ENCODE data around the gene RTL10.

Gene RTL10

DNA sequence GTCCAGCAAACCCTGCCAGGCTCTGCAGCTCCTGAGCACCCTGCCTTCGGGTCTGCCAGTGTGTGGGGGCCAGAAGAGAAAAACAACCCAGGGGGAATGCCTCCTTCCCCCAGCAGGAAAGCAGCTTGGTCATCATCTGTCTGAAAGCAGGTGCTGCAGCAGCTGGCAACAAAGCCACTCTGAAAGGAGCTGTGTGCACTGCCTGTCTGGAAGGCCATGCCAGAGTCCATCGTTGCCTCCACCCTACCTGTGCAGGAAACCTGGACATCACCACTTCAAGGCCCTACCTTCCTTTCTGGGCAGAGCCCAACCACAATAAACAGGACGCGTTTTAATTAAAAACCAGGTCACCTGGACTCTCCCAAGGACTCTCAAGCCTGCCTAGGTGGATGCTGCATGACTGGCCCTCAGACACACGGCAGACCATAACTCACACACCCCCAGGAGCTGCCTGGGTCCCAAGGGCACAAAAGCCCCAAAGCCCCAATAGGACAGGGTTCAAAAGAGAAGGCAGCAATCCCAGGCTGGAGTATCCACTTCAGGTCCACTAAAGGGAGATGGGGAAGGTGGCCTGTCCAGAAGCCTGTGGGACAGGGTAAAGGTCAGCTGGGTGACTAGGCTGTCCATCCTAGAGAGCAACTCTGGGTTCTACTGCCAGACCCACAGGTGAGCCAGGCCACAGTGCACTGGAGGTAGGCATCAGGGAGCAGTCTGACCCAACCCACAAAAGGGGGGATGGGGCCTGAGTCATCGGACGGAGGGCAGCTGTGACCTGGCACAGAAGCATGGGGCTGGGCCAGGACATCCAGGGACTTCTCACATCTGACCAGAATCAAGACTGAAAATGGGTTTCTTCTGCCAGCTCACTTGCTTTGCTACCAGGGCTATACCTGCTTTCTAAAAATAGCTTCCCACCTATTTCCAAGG is 6.1 kb downstream of the RTL10 start:
- TF ChIP-seq SIN3A (IDR thresholded peaks at IDR 0.05; ENCODE audit: borderline replicate concordance, insufficient read depth, low read length) (no peak), POLR2AphosphoS5 (IDR thresholded peaks at IDR 0.05; ENCODE audit: low read depth, low read length) (no peak), TAF1 (IDR thresholded peaks at IDR 0.05; ENCODE audit: borderline replicate concordance, insufficient read depth, low read length) (no peak), FOXP2 (optimal IDR thresholded peaks at IDR 0.05; ENCODE audit: borderline replicate concordance, extremely low read depth, extremely low read length, insufficient read depth) (no peak)
- TF ChIP-seq, protein P1, sequence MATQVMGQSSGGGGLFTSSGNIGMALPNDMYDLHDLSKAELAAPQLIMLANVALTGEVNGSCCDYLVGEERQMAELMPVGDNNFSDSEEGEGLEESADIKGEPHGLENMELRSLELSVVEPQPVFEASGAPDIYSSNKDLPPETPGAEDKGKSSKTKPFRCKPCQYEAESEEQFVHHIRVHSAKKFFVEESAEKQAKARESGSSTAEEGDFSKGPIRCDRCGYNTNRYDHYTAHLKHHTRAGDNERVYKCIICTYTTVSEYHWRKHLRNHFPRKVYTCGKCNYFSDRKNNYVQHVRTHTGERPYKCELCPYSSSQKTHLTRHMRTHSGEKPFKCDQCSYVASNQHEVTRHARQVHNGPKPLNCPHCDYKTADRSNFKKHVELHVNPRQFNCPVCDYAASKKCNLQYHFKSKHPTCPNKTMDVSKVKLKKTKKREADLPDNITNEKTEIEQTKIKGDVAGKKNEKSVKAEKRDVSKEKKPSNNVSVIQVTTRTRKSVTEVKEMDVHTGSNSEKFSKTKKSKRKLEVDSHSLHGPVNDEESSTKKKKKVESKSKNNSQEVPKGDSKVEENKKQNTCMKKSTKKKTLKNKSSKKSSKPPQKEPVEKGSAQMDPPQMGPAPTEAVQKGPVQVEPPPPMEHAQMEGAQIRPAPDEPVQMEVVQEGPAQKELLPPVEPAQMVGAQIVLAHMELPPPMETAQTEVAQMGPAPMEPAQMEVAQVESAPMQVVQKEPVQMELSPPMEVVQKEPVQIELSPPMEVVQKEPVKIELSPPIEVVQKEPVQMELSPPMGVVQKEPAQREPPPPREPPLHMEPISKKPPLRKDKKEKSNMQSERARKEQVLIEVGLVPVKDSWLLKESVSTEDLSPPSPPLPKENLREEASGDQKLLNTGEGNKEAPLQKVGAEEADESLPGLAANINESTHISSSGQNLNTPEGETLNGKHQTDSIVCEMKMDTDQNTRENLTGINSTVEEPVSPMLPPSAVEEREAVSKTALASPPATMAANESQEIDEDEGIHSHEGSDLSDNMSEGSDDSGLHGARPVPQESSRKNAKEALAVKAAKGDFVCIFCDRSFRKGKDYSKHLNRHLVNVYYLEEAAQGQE (IDR thresholded peaks at IDR 0.05; ENCODE audit: insufficient read depth in 1 of 2, low read depth in 2 of 2, low read length in 2 of 2), result no peak

DNA sequence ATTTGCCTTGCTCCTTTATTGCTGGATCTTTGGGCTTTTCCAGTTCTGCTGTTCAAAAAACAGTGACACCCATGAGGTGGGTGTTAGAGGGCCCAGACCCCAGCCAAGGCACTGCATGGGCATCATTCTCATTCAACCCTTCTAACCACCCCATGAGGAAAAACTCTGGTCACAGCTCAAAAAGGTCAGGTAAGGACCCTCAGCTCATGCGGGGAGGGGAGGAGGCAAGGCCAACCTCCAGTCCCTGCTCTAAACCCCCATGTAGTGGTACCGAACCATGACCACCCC is 7.4 kb downstream of the RTL10 start:
- TF ChIP-seq TAF1 (IDR thresholded peaks at IDR 0.05; ENCODE audit: borderline replicate concordance, insufficient read depth, low read length), result no peak

DNA sequence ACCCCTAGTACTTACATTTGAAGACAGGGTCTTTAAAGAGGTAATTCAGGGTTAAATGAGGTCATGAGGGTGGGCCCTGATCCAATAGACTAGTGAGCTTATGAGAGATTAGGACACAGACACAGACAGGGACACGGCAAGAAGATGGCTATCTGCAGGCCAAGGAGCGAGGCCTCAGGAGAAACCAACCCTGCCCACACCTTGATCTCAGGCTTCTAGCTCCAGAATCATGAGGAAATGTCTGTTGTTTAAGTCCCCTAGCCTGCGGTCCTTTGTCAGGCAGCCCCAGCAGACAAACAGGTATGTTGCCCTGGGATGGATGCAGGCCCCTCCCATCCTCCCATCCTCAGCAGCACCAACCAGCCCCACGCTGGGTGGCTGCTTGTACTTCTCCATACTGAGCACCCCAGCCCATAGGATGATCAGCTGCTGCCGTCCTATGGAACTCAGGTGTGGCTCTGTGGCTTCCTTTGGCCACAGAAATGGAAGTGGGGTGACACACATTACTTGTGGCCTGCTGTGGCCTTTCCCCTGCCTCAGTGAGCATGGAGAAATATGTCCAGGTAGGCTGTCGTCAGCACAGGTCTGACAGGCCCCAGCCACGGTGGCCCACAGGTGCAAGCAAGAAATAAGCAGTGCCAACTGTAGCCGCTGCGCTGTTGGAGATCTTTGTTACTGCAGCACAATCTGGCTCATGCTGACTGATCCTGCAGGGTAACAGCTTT is 7.9 kb downstream of the RTL10 start:
- TF ChIP-seq, protein P1 (IDR thresholded peaks at IDR 0.05; ENCODE audit: insufficient read depth in 1 of 2, low read depth in 2 of 2, low read length in 2 of 2), result no peak
- TF ChIP-seq SIN3A (IDR thresholded peaks at IDR 0.05; ENCODE audit: borderline replicate concordance, insufficient read depth, low read length) (no peak), TAF1 (IDR thresholded peaks at IDR 0.05; ENCODE audit: borderline replicate concordance, insufficient read depth, low read length) (no peak), FOXP2 (optimal IDR thresholded peaks at IDR 0.05; ENCODE audit: borderline replicate concordance, extremely low read depth, extremely low read length, insufficient read depth) (no peak), POLR2AphosphoS5 (IDR thresholded peaks at IDR 0.05; ENCODE audit: low read depth, low read length) (no peak)

DNA sequence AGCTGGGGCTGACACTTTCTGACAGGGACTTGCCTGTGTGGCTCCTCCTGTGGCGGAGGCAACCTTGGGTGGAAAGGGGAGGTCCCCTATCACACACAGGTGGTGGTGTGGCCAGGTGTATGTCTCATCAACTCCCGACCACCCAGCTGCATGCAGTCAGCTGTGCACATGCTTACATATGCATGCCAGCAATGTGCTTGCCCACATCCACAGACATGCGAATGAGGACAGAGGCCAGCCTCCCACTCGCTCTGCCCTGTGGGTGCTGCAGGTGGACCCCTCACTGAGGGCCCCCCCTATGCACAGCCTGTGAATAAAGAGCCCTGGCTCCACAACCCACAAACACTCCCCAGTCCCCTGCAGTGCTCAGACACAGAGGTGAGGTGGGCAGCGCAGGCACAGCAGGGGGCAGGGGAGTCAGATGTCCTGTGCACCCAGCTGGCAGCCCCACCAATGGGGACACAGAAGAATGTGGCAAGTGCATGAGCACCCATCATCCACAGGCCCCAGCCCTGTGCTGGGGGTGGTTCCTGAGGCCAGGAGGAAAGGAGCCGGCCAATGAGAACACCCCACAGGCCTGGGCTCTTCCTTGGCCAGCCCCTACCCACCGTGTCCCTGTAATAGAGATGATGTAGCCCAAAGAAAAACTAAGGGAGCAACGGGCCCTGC is 9.5 kb downstream of the RTL10 start:
- TF ChIP-seq, protein P1 (IDR thresholded peaks at IDR 0.05; ENCODE audit: insufficient read depth in 1 of 2, low read depth in 2 of 2, low read length in 2 of 2), result no peak
- TF ChIP-seq SIN3A (IDR thresholded peaks at IDR 0.05; ENCODE audit: borderline replicate concordance, insufficient read depth, low read length) (no peak), POLR2AphosphoS5 (IDR thresholded peaks at IDR 0.05; ENCODE audit: low read depth, low read length) (no peak), TAF1 (IDR thresholded peaks at IDR 0.05; ENCODE audit: borderline replicate concordance, insufficient read depth, low read length) (no peak), FOXP2 (optimal IDR thresholded peaks at IDR 0.05; ENCODE audit: borderline replicate concordance, extremely low read depth, extremely low read length, insufficient read depth) (no peak)

DNA sequence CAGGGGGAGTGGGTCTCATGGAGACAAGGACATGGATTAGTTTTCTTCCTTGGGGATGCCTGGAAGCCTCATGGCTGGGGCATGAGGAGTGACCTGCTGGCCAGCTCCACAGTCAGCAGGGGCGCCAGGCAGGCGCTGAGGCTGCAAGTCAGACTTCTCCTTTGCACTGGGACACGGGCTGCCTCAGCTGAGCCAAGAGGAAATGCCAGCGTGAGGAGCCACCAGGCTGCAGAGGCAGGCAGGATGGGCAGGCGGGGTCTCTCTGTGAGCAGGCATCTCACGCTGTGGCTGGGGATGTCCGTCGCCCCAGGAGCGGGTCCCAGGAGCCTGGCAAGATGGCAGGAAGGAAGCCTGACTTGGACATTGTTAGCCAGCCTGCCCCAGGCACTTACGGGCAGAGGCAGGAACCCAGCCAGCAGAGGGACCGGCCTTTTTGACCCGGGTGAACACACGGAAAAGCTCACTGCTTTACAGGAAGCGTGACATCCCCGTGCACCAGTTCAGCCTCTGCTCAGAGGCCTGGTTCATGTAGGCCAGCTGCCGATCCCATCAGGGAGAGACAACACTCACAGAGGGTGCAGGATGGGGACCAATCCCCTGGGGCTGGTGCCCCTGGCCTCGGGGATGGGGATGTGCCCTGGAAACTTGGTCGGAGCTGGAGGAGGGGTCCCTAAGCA is 10.2 kb downstream of the RTL10 start:
- TF ChIP-seq, protein P1 (IDR thresholded peaks at IDR 0.05; ENCODE audit: insufficient read depth in 1 of 2, low read depth in 2 of 2, low read length in 2 of 2), result no peak
- no peak for TF ChIP-seq SIN3A (IDR thresholded peaks at IDR 0.05; ENCODE audit: borderline replicate concordance, insufficient read depth, low read length)
- TF ChIP-seq TAF1 (IDR thresholded peaks at IDR 0.05; ENCODE audit: borderline replicate concordance, insufficient read depth, low read length), result no peak
- TF ChIP-seq POLR2AphosphoS5 (IDR thresholded peaks at IDR 0.05; ENCODE audit: low read depth, low read length), result no peak
- no peak for TF ChIP-seq FOXP2 (optimal IDR thresholded peaks at IDR 0.05; ENCODE audit: borderline replicate concordance, extremely low read depth, extremely low read length, insufficient read depth)
